Metanephros (tissue), 2 donors: ENCODE results near the gene PIP4P1. TPM values are rescaled to one million over a fixed set of nuclear protein-coding genes. Genes with fewer than 3 reads are reported as not detected.

ENCODE experiments used
- small RNA-seq: library from RNA; depleted of rRNA; stranded (forward); fragments of <200 nt; gene quantifications from one replicate; pipeline ENCODE3, GENCODE V24; 2014; ENCODE audit warnings: low replicate concordance
- total RNA-seq: library from RNA; depleted of rRNA; stranded (reverse); fragments of >200 nt; gene quantifications from one replicate; pipeline ENCODE4 v1.2.3, GENCODE V29; 2014

The PIP4P1 gene
- 26.3 TPM for total RNA-seq

GRCh38 chr14:20461225-20462141, at the start of gene PIP4P1:
Gene PIP4P1 (minus strand): TSS chr14:20461434. CDS start chr14:20461325, 109 bp downstream.

DNA sequence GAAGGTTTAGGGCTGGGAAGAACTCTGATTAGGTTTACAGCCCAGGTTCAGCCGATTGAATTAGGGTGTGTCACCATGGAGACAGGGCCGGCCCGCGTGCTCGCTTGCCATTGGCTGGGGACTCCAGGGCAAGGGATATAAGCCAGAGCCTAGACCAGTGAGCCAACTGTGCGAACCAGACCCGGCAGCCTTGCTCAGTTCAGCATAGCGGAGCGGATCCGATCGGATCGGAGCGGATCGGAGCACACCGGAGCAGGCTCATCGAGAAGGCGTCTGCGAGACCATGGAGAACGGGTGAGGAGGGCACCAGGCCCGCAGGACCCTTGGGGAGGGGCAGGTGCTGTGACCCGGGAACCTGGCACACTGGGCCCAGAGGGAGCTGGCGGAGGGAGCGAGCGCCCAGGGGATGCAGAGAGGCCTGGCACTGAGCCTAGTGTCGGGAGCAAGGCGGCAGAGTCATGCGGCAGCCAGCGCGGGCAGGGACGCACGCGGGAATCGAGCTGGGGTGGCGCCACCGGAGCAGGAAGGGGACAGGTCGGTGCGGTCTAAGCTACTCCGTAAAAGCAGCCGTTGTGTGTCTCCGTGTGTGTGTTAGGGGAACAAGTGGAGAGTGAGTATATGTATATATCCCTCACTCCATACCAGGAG, 8.1 kb upstream of the PIP4P1 start, which contains the start of gene PNP:
Gene PNP, plus strand, starts transcription at position 165 of the 648 bp plus-strand sequence. Its CDS starts 119 bp downstream, at position 284.

DNA sequence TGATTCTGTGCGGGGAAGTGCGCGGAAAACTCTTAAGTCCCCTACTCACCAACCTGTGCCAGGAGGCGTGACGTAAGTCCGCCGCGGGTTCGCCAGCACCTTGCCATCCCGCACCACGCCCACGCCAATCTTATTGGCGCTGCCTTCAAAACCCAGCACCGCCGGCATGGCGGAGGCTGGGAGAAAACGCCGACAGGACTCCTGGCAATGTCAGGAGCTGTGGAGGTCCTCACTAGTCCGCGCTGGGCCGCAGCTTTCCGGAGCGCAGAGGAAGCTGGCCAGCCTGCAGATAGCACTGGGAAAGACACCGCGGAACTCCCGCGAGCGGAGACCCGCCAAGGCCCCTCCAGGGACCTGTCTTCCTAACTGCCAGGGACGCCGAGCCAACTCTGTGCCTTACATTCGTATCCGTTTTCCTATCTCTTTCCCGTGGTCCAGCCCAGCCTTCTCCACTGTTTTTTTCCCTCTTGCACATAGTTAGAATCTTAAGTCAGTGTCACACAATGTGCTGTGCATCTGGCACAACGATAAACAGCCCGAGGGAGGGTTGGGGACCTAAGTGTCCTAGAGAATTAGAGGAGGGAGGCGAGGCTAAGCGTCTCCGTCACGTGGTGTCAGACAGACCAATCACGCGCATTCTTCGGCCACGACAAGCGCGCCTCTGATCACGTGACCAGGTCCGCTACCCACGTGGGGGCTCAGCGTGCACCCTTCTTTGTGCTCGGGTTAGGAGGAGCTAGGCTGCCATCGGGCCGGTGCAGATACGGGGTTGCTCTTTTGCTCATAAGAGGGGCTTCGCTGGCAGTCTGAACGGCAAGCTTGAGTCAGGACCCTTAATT, 6.5 kb downstream of the PIP4P1 start, which contains the start of the genes APEX1 and OSGEP:
Gene APEX1, plus strand, starts transcription at position 711 of the 839 bp plus-strand sequence. CDS start 420 bp downstream, outside the sequence.
Gene OSGEP, minus strand, starts transcription at position 297 of the 839 bp plus-strand sequence. Its CDS starts 129 bp downstream, at position 168.

DNA sequence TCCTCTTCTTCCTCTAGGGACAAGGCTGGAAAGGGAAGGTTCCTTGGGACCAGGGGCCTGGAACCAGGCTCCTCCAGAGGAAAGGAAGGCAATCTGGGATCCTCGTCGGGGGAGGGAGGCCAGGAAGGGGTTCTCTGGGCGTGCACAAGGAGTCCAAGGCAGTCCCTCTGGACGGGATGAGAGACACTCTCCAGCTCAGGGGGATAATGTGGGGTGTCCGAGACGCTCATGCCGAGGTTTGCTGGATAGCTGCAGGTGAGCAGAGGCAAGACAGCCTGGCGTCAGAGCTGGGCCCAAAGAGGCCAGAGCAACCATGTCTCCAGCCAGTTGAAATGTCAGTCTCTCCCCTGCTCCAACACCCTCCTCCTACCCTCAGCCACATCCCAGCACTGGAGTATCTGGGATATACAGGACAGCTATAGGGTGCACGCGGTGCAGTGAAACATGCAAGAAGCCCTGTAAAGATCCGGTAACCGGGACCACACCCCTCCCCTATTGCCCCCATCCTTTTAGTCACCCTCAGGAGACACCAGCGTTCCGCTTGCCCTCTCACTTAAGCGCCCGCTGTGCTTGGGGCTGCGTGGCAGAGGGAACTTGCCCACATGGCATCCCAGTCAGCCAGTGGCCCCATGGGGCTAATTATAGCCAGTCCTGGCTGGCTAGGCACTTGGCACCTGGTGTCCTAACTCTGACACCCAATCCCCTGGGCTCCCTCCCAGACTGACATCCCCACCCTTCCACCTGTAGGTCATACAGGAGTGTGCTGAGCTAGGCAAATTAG, 25.5 kb downstream of the PIP4P1 start, which contains the start of gene KLHL33:
Gene KLHL33, minus strand, starts transcription at position 585 of the 781 bp plus-strand sequence. Its CDS starts 355 bp downstream, at position 230.

GRCh38 chr14:20412876-20413743, 48.1 kb downstream of the PIP4P1 start, which contains the start of gene TEP1:
Gene TEP1 (minus strand): TSS chr14:20413501. CDS start chr14:20408439, 5,062 bp downstream.

Small RNA genes lying within 50 kb of the gene (small RNA-seq; reads per million reads assigned to genes)
- gene RNA5SP382: not detected

Other genes starting within 250 kb of the PIP4P1 start
- not detected for gene OR11H6, start 237.7 kb downstream of the PIP4P1 start, total RNA-seq
- not detected for gene OR11H7, start 232.5 kb downstream of the PIP4P1 start, total RNA-seq
- gene OR11H4, start 222.1 kb downstream of the PIP4P1 start, total RNA-seq: not detected
- 20.5 TPM for gene TTC5, start 155.5 kb downstream of the PIP4P1 start, total RNA-seq
- gene CCNB1IP1, start 128.2 kb downstream of the PIP4P1 start, total RNA-seq: 89.1 TPM
- 16.9 TPM for gene PARP2, start 117.8 kb downstream of the PIP4P1 start, total RNA-seq
- gene TEP1, start 47.9 kb downstream of the PIP4P1 start, total RNA-seq: 14.9 TPM
- 1.5 TPM for gene KLHL33, start 25.3 kb downstream of the PIP4P1 start, total RNA-seq
- 48.1 TPM for gene OSGEP, start 6.6 kb downstream of the PIP4P1 start, total RNA-seq
- gene APEX1, start 6.2 kb downstream of the PIP4P1 start, total RNA-seq: 76.1 TPM
- 71.3 TPM for gene PNP, start 8.0 kb upstream of the PIP4P1 start, total RNA-seq
- gene RNASE10, start 44.1 kb upstream of the PIP4P1 start, total RNA-seq: not detected
- not detected for gene RNASE9, start 99.6 kb upstream of the PIP4P1 start, total RNA-seq
- not detected for gene RNASE11, start 126.6 kb upstream of the PIP4P1 start, total RNA-seq
- gene RNASE12, start 129.9 kb upstream of the PIP4P1 start, total RNA-seq: not detected
- not detected for gene OR6S1, start 180.3 kb upstream of the PIP4P1 start, total RNA-seq
- gene RNASE4, start 223.1 kb upstream of the PIP4P1 start, total RNA-seq: 13.5 TPM
- 5.1 TPM for gene ANG, start 227.3 kb upstream of the PIP4P1 start, total RNA-seq